Stimulated activated CD4-positive, alpha-beta T cell treated with anti-CD3 and anti-CD28 coated beads, TNF-alpha, amount 100 ng/mL, for 4 hours (primary cell): ENCODE data around the gene PRDM2.

Experiments
- DNase-seq, 3 experiments: peaks; one replicate each; pipeline ENCODE4 v3.0.0-alpha.2; 2020; ENCODE audit warnings: low read depth in 3 of 3

PRDM2 gene

GRCh38 chr1:13836631-13837030 lies 136.6 kb downstream of the PRDM2 start:
- DNase-seq = no peak

GRCh38 chr1:13838236-13838635 lies 138.2 kb downstream of the PRDM2 start:
- no peak for DNase-seq

GRCh38 chr1:13842497-13842896 lies 142.5 kb downstream of the PRDM2 start:
- DNase-seq = no peak

GRCh38 chr1:13851726-13852125 lies 151.7 kb downstream of the PRDM2 start:
- no peak for DNase-seq

- DNase-seq = no peak
Observed at GRCh38 chr1:13855554-13855953, 155.6 kb downstream of the PRDM2 start.

- no peak for DNase-seq
Observed at GRCh38 chr1:13860031-13860430, 160.0 kb downstream of the PRDM2 start.

- DNase-seq = no peak
Observed at GRCh38 chr1:13864760-13865159, 164.8 kb downstream of the PRDM2 start.

GRCh38 chr1:13865851-13866250 lies 165.9 kb downstream of the PRDM2 start:
- no peak for DNase-seq

GRCh38 chr1:13867603-13868002 lies 167.6 kb downstream of the PRDM2 start:
- no peak for DNase-seq

GRCh38 chr1:13869172-13869797 lies 169.3 kb downstream of the PRDM2 start:
- DNase-seq = no peak

GRCh38 chr1:13871413-13871812 lies 171.4 kb downstream of the PRDM2 start:
- no peak for DNase-seq

- no peak for DNase-seq
Observed at GRCh38 chr1:13871886-13872285, 171.9 kb downstream of the PRDM2 start.

- DNase-seq = no peak
Observed at GRCh38 chr1:13873032-13873431, 173.0 kb downstream of the PRDM2 start.
